ENCODE results near the gene PTPRCAP.
"Not testable (repeated sequence)": the region's sequence is repeated elsewhere in the genome, so short reads cannot be mapped to it uniquely, and the experiment has no call there.

- not testable (repeated sequence) for TF ChIP-seq CTCF (conservative IDR thresholded peaks at IDR 0.05 in 1 of 2, IDR thresholded peaks at IDR 0.05 in 1 of 2; ENCODE audit: extremely low read depth in 1 of 2, insufficient read depth in 1 of 2, low read depth in 1 of 2, low read length in 2 of 2); EZH2 (IDR thresholded peaks at IDR 0.05; ENCODE audit: borderline replicate concordance, low read length)
These were observed 39.2 kb upstream of the PTPRCAP start for GRCh38 chr11:67476692-67477091.

Data from mammary epithelial cell (primary cell).